ENCODE measurements around the gene PRKD1. TPM values are rescaled to one million over a fixed set of nuclear protein-coding genes. Genes with fewer than 3 reads are reported as not detected.

PRKD1 gene
- total and polyA plus RNA-seq, 2 of the 13 experiments (the other 11 are each of a cell fraction or from before 2014, with no cell fraction given): 0.22 to 1.3 TPM

DNA sequence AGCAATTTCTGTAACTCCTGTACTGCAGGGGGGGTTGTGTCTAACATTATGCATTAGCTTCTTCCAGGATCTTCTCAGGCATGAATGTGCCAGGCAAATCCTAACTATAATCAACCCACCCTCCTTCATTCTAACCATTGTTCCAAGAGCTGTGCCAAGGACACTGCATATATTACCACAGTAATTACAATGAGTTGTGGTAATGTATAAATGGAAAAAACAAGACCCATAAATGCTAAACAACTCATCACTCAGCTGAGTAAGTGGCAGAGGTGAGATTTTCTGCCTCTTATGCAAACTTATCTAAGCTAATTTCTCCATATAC is 80.6 kb downstream of the PRKD1 start (continued):
- TF ChIP-seq KLF13 (CRISPR knock-in tag; IDR thresholded peaks at IDR 0.05) (no peak), ZFP82 (CRISPR knock-in tag; IDR thresholded peaks at IDR 0.05; ENCODE audit: borderline replicate concordance) (no peak), ZNF883 (CRISPR knock-in tag; IDR thresholded peaks at IDR 0.05; ENCODE audit: not compliant biosample characterization) (no peak), FOXA1 (IDR thresholded peaks at IDR 0.05) (no peak), FOXA1 (CRISPR knock-in tag; IDR thresholded peaks at IDR 0.05) (no peak), ZNF891 (CRISPR knock-in tag; IDR thresholded peaks at IDR 0.05) (no peak)

GRCh38 chr14:29846339-29847055 is 81.2 kb downstream of the PRKD1 start:
- Histone ChIP-seq H3K27ac (ENCODE audit: extremely low read length, insufficient read depth, low read length) (no peak overlapping the region), H3K79me2 (ENCODE audit: insufficient read depth, low read length) (no peaks in the 10 kb centered on the region), H3K9me3 (ENCODE audit: low read length) (peaks cover 96% of the 10 kb centered on the region), H3K36me3 (replicated peaks in 1 of 2; ENCODE audit: control insufficient read depth in 1 of 2, insufficient read depth in 2 of 2, low read length in 2 of 2) (no peaks in the 10 kb centered on the region), H3K4me1 (ENCODE audit: insufficient read depth, low read length) (no peaks in the 10 kb centered on the region), H3K4me3 (replicated peaks in 1 of 3; ENCODE audit: insufficient read depth in 1 of 3, low read depth in 2 of 3, low read length in 3 of 3) (no peak overlapping the region), H3K9ac (ENCODE audit: insufficient read depth, low read depth, low read length) (no peak overlapping the region), H3K27me3 (ENCODE audit: control insufficient read depth in 1 of 2, insufficient read depth in 2 of 2, low read length in 2 of 2) (no peaks in the 10 kb centered on the region), H2AFZ (ENCODE audit: low read length) (no peak overlapping the region), H3K4me2 (ENCODE audit: low read depth, low read length) (no peak overlapping the region), H4K20me1 (ENCODE audit: insufficient read depth, low read length) (no peaks in the 10 kb centered on the region)
- ATAC-seq: no peak
- no peak for DNase-seq (ENCODE audit: low spot score)
- no TSS peak for BruUV-seq (replicated peaks)
- ChIA-PET CTCF (ENCODE audit: low intra/inter-chr PET ratio, low total read pairs) (no interaction called here), POLR2A (no interaction called here)
- 3% methylated on average over 2 of the region's 2 CpGs for WGBS (ENCODE audit: low lambda C conversion rate)
- TF ChIP-seq SMARCC2 (IDR thresholded peaks at IDR 0.05): no peak
- no peak for TF ChIP-seq ZNF788 (CRISPR knock-in tag; IDR thresholded peaks at IDR 0.05; ENCODE audit: borderline replicate concordance)
- no peak for TF ChIP-seq ZNF652 (CRISPR knock-in tag; IDR thresholded peaks at IDR 0.05; ENCODE audit: borderline replicate concordance, low read depth)
- TF ChIP-seq, protein P1, sequence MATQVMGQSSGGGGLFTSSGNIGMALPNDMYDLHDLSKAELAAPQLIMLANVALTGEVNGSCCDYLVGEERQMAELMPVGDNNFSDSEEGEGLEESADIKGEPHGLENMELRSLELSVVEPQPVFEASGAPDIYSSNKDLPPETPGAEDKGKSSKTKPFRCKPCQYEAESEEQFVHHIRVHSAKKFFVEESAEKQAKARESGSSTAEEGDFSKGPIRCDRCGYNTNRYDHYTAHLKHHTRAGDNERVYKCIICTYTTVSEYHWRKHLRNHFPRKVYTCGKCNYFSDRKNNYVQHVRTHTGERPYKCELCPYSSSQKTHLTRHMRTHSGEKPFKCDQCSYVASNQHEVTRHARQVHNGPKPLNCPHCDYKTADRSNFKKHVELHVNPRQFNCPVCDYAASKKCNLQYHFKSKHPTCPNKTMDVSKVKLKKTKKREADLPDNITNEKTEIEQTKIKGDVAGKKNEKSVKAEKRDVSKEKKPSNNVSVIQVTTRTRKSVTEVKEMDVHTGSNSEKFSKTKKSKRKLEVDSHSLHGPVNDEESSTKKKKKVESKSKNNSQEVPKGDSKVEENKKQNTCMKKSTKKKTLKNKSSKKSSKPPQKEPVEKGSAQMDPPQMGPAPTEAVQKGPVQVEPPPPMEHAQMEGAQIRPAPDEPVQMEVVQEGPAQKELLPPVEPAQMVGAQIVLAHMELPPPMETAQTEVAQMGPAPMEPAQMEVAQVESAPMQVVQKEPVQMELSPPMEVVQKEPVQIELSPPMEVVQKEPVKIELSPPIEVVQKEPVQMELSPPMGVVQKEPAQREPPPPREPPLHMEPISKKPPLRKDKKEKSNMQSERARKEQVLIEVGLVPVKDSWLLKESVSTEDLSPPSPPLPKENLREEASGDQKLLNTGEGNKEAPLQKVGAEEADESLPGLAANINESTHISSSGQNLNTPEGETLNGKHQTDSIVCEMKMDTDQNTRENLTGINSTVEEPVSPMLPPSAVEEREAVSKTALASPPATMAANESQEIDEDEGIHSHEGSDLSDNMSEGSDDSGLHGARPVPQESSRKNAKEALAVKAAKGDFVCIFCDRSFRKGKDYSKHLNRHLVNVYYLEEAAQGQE (IDR thresholded peaks at IDR 0.05; ENCODE audit: borderline replicate concordance in 1 of 2, low read depth in 1 of 2, low read length in 2 of 2): no peak
- TF ChIP-seq ARNT (IDR thresholded peaks at IDR 0.05): no peak
- no peak for TF ChIP-seq TFE3 (CRISPR knock-in tag; IDR thresholded peaks at IDR 0.05)
- TF ChIP-seq HOXA5 (CRISPR knock-in tag; IDR thresholded peaks at IDR 0.05): no peak
- no peak for TF ChIP-seq BORCS8-MEF2B (CRISPR knock-in tag; IDR thresholded peaks at IDR 0.05)
- no peak for TF ChIP-seq HOXA7 (CRISPR knock-in tag; IDR thresholded peaks at IDR 0.05)
- no peak for TF ChIP-seq HHEX (CRISPR knock-in tag; IDR thresholded peaks at IDR 0.05)
- no peak for TF ChIP-seq PLSCR1 (CRISPR knock-in tag; IDR thresholded peaks at IDR 0.05; ENCODE audit: borderline replicate concordance)
- TF ChIP-seq ZNF614 (CRISPR knock-in tag; IDR thresholded peaks at IDR 0.05; ENCODE audit: borderline replicate concordance): no peak
- TF ChIP-seq ZNF530 (CRISPR knock-in tag; IDR thresholded peaks at IDR 0.05; ENCODE audit: low read depth): no peak
- TF ChIP-seq ZNF44 (CRISPR knock-in tag; IDR thresholded peaks at IDR 0.05): no peak
- TF ChIP-seq ZFP82 (CRISPR knock-in tag; IDR thresholded peaks at IDR 0.05; ENCODE audit: borderline replicate concordance): no peak
- intact Hi-C loops (cut with micrococcal nuclease; ENCODE audit: unreplicated experiment) (no loop called here), in situ Hi-C loops (cut with HindIII; ENCODE audit: extremely low pct_ligation_motif_present, low pct_unique_long_range_greater_than_20kb) (no loop called here)
- no peak for FAIRE-seq

Measured in HepG2 (cell line).